SU-DHL-6 (cell line): ENCODE data around the gene KCNT2.

Source experiments
- H2AFZ ChIP-seq: fragments of 200-600 bp; sonication (generic); 2 replicates; pipeline ENCODE4 v1.6.1; 2014; ENCODE audit warnings: low read depth, mild to moderate bottlenecking, moderate library complexity, mixed read lengths, antibody characterized with exemption, low read length; ENCODE audit not compliant: severe bottlenecking
- H3F3A ChIP-seq: fragments of 200-600 bp; shearing (Covaris generic); 2 replicates; pipeline ENCODE4 v1.6.0; 2016; ENCODE audit warnings: antibody characterized with exemption, mild to moderate bottlenecking; ENCODE audit not compliant: insufficient read depth
- H3K27ac ChIP-seq: fragments of 200-600 bp; sonication (generic); 2 replicates; pipeline ENCODE4 v1.5.1; 2016; ENCODE audit warnings: low read depth, mild to moderate bottlenecking, low read length, moderate library complexity, mixed read lengths
- H3K27me3 ChIP-seq: fragments of 200-600 bp; sonication (generic), shearing (Covaris generic); 2 replicates; pipeline ENCODE4 v1.6.0; 2014; ENCODE audit warnings: mild to moderate bottlenecking, low read length
- H3K36me3 ChIP-seq: fragments of 200-600 bp; sonication (generic); 2 replicates; pipeline ENCODE4 v1.6.1; 2014; ENCODE audit warnings: mild to moderate bottlenecking, low read length, mixed read lengths
- H3K4me2 ChIP-seq: fragments of 300-600, 200-600 bp; shearing (Covaris generic), sonication (generic); 2 replicates; pipeline ENCODE4 v1.6.0; 2014; ENCODE audit warnings: low read length, low read depth, mild to moderate bottlenecking; ENCODE audit not compliant: poor library complexity, severe bottlenecking
- H3K4me3 ChIP-seq: fragments of 200-600 bp; sonication (generic); 2 replicates; pipeline ENCODE4 v1.5.1; 2014; ENCODE audit warnings: antibody characterized with exemption, low read length, mild to moderate bottlenecking, mixed read lengths; ENCODE audit not compliant: insufficient read depth, poor library complexity, severe bottlenecking
- H3K79me2 ChIP-seq: fragments of 200-600 bp; sonication (generic); 2 replicates; pipeline ENCODE4 v1.6.1; 2014; ENCODE audit warnings: mild to moderate bottlenecking, low read length, moderate library complexity; ENCODE audit not compliant: insufficient read depth
- H3K9ac ChIP-seq: fragments of 200-600 bp; sonication (generic); 2 replicates; pipeline ENCODE4 v1.7.0; 2014; ENCODE audit warnings: mild to moderate bottlenecking, low read length
- H3K9me2 ChIP-seq: fragments of 200-600 bp; sonication (generic); replicated peaks from 2 replicates; pipeline ENCODE4 v1.6.1; 2014; ENCODE audit warnings: low read length; ENCODE audit not compliant: insufficient read depth
- H3K9me3 ChIP-seq: fragments of 200-600 bp; sonication (generic); 2 replicates; pipeline ENCODE4 v1.6.1; 2014; ENCODE audit warnings: low read length, mixed read lengths; ENCODE audit not compliant: insufficient read depth
- H4K20me1 ChIP-seq: fragments of 200-600 bp; sonication (generic); 2 replicates; pipeline ENCODE4 v1.6.1; 2014; ENCODE audit warnings: low read depth, mild to moderate bottlenecking, antibody characterized with exemption, low read length, moderate library complexity, mixed read lengths
- EZH2phosphoT487 ChIP-seq: fragments of 200-600 bp; sonication (generic), shearing (Covaris generic); conservative IDR thresholded peaks from 2 replicates; pipeline ENCODE4 v1.6.1; 2018; ENCODE audit warnings: mild to moderate bottlenecking, antibody characterized with exemption, low read length, moderate library complexity, mixed read lengths
- TF ChIP-seq, protein P1 (sequence below): fragments of 200-600 bp; sonication (generic); IDR thresholded peaks from one replicate; pipeline ENCODE4 v1.5.1; 2017; ENCODE audit warnings: antibody characterized with exemption, mild to moderate bottlenecking, low read length, moderate library complexity; ENCODE audit not compliant: insufficient read depth, poor library complexity, severe bottlenecking

The KCNT2 gene

DNA sequence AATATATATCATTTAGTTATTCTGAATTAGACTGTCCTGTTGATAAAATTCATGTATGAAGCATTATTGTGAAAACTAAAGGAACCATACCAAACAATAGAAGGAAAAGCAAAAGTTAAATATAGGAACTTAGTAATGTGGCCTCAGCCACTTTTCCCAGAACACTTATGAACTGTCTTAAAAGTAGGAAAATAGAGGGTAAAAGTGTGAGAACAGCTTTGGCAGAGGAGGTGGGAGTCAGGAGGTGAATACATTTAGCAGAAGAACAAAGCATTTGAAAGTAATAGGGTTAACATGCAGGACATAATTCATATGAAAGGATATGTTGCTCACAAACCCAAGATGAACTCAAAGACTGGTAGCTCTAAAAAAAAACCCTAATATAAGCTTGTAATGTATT, 121.9 kb downstream of the KCNT2 start:
- no peaks in the 10 kb centered on the region for H4K20me1 ChIP-seq
- no peak overlapping the region for H2AFZ ChIP-seq
- no peaks in the 10 kb centered on the region for H3K9me2 ChIP-seq
- no peaks in the 10 kb centered on the region for H3F3A ChIP-seq
- no peak overlapping the region for H3K4me3 ChIP-seq
- no peak overlapping the region for H3K9ac ChIP-seq
- no peaks in the 10 kb centered on the region for H3K27me3 ChIP-seq
- no peak for TF ChIP-seq EZH2phosphoT487
- TF ChIP-seq, protein P1, sequence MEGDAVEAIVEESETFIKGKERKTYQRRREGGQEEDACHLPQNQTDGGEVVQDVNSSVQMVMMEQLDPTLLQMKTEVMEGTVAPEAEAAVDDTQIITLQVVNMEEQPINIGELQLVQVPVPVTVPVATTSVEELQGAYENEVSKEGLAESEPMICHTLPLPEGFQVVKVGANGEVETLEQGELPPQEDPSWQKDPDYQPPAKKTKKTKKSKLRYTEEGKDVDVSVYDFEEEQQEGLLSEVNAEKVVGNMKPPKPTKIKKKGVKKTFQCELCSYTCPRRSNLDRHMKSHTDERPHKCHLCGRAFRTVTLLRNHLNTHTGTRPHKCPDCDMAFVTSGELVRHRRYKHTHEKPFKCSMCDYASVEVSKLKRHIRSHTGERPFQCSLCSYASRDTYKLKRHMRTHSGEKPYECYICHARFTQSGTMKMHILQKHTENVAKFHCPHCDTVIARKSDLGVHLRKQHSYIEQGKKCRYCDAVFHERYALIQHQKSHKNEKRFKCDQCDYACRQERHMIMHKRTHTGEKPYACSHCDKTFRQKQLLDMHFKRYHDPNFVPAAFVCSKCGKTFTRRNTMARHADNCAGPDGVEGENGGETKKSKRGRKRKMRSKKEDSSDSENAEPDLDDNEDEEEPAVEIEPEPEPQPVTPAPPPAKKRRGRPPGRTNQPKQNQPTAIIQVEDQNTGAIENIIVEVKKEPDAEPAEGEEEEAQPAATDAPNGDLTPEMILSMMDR = no peak
- no peaks in the 10 kb centered on the region for H3K79me2 ChIP-seq
- no peaks in the 10 kb centered on the region for H3K9me3 ChIP-seq
- no peaks in the 10 kb centered on the region for H3K36me3 ChIP-seq
- no peak overlapping the region for H3K27ac ChIP-seq
- H3K4me2 ChIP-seq = no peak overlapping the region

DNA sequence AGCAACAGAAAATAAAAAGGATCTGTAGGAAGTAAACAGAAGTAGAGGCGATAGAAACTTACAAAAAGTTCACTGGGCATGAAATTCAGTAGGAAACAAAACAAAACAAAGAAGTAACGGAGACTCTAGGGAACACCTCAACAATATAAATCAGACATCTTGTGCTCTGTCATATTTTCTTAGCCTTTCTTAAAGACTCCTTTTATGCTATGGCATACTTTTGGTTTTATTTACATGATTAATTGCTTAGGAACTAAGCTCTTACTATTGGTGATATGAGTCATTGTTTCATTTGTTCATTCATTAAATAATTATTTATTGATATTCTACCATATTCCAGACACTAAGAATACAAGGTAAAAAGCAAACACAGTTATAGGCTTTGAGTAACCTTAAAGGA, 126.6 kb downstream of the KCNT2 start:
- Histone ChIP-seq H4K20me1 (no peaks in the 10 kb centered on the region), H3K27ac (no peak overlapping the region)
- TF ChIP-seq EZH2phosphoT487 = no peak
- TF ChIP-seq, protein P1 = no peak

DNA sequence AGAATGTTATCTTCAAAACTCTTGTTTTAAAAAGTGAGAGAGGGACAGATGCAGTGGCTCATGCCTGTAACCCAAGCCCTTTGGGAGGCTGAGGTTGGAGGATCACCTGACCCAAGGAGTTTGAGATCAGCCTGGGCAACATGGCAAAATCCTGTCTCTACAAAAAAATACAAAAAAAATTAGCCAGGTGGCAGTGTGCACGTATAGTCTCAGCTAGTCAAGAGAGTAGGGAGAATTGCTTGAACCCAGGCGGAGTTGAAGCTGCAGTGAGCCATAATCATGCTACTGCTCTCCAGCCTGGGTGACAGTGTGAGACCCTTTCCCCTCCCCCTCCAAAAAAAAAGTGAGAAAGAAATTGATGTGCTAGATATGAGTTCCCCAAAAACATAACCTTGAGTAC, 131.0 kb downstream of the KCNT2 start:
- H3K4me3 ChIP-seq = no peak overlapping the region
- H3F3A ChIP-seq = no peaks in the 10 kb centered on the region
- H3K9me3 ChIP-seq = no peaks in the 10 kb centered on the region
- no peaks in the 10 kb centered on the region for H3K9me2 ChIP-seq
- H3K79me2 ChIP-seq = no peaks in the 10 kb centered on the region
- no peaks in the 10 kb centered on the region for H4K20me1 ChIP-seq
- H2AFZ ChIP-seq = no peak overlapping the region
- no peak overlapping the region for H3K27ac ChIP-seq
- no peaks in the 10 kb centered on the region for H3K36me3 ChIP-seq
- no peaks in the 10 kb centered on the region for H3K27me3 ChIP-seq
- no peak overlapping the region for H3K4me2 ChIP-seq
- TF ChIP-seq EZH2phosphoT487 = no peak
- TF ChIP-seq, protein P1 = no peak
- H3K9ac ChIP-seq = no peak overlapping the region

More for the DNA sequence above, 126.6 kb downstream of the KCNT2 start:
- no peak overlapping the region for H2AFZ ChIP-seq
- H3K4me3 ChIP-seq = no peak overlapping the region
- H3K36me3 ChIP-seq = no peaks in the 10 kb centered on the region
- no peaks in the 10 kb centered on the region for H3K9me3 ChIP-seq
- no peaks in the 10 kb centered on the region for H3F3A ChIP-seq
- H3K27me3 ChIP-seq = no peaks in the 10 kb centered on the region
- no peak overlapping the region for H3K4me2 ChIP-seq
- no peaks in the 10 kb centered on the region for H3K79me2 ChIP-seq
- no peaks in the 10 kb centered on the region for H3K9me2 ChIP-seq
- no peak overlapping the region for H3K9ac ChIP-seq
